GM19238 (cell line): Measurements from ENCODE around the gene YEATS2.
"Not testable (repeated sequence)": the region's sequence is repeated elsewhere in the genome, so short reads cannot be mapped to it uniquely, and the experiment has no call there.

Experiments used
- DNase-seq: peaks from one replicate; pipeline ENCODE4 v3.0.0; 2011; ENCODE audit warnings: low spot score; ENCODE audit not compliant: insufficient read length

The YEATS2 gene

DNA sequence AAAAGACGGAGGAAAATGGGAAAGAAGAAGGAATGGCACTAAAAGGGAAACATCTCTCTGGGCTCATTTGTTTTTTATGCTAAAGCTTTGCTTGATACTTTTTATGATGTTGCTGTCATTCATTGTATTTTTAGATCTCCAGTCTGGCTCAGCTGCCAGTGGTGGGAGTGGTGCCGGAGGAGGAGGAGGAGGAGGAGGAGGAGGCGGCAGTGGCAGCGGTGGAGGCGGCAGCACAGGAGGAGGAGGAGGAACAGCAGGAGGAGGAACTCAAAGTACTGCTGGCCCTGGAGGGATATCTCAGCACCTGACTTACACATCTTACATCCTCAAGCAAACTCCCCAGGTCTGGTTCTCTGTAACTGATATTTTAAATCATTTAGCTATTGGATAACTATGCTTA, 78.2 kb downstream of the YEATS2 start:
- DNase-seq = no peak

DNA sequence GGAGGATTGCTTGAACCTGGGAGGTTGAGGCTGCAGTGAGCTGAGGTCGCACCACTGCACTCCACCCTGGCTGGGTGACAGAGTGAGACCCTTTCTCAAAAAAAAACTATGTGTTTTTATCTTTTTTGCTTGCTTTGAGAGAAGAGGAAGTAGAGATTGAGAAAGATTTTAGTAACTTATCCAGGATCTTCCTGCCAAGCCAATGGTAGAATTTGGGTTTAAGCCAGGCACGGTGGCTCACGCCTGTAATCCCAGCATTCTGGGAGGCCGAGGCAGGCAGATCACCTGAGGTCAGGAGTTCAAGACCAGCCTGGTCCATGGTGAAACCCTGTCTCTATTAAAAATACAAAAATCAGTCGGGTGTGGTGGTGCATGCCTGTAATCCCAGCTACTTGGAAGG, 78.9 kb downstream of the YEATS2 start:
- DNase-seq = not testable (repeated sequence)

DNA sequence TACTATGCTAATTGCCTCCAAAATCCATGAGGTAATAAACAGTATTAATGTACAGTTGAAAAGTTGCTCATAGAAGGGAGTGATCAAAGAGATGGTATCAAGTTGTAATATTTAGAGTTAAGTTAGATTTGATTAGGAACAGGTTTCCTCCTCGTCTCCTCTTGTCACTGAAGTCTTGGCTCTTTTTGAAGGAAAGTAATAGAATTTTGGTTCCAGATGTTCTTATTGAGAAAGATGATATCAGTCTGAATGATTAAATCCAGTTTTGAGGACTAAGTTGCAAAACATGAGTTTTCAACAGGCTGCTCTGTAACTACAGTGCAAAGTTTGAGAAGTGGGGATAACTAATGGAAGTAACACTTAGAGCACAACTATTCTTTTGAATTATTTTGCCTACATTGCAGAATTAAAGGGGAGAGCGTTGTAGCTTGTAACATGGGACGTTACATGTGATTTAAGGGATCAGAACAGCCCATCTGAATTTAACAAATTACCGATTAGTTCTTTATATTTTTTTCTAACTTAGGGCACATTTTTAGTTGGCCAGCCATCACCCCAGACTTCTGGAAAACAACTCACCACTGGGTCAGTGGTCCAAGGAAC, 79.5 kb downstream of the YEATS2 start:
- no peak for DNase-seq

DNA sequence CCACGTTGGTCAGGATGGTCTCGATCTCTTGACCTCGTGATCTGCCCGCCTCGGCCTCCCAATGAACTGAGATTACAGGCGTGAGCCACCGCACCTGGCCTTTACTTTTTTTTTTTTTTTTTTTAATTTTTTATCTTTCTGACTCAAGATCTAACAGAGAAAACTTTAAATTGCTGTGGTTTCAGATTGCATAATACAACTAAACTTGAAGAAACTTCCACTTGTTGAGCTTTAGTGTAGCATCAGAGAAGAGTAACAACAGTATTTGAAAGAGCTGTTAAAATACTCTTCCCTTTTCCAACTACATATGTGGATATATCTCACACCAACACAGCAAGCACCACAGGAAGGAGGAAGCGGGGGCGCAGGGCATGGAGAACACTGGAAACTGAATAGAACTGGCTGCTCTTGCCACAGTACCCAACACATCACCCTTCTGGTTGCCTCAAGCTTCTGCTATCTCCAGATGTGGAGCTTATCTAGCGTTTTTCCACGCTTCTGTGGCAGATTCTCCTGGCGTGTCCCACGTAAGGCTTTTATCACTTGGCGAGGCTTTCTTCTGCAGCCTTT, 82.4 kb downstream of the YEATS2 start:
- no peak for DNase-seq

DNA sequence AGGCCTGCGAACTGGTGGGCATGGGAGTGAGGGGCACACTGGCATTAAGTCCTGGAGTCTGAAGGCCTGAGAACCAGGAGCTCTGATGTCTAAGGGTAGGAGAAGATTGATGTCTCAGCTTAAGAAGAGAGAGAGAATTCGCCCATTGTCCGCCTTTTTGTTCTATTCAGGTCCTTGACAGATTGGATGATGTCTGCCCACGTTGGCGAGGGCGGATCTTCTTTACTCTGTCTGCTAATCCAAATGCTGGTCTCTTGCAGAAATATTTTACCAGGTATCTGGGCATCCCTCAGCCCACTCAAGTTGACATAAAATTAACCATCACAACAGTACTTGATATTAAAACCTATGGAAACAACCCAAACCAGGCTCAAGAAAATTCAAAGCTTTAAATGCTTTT, 83.6 kb downstream of the YEATS2 start:
- DNase-seq = no peak

DNA sequence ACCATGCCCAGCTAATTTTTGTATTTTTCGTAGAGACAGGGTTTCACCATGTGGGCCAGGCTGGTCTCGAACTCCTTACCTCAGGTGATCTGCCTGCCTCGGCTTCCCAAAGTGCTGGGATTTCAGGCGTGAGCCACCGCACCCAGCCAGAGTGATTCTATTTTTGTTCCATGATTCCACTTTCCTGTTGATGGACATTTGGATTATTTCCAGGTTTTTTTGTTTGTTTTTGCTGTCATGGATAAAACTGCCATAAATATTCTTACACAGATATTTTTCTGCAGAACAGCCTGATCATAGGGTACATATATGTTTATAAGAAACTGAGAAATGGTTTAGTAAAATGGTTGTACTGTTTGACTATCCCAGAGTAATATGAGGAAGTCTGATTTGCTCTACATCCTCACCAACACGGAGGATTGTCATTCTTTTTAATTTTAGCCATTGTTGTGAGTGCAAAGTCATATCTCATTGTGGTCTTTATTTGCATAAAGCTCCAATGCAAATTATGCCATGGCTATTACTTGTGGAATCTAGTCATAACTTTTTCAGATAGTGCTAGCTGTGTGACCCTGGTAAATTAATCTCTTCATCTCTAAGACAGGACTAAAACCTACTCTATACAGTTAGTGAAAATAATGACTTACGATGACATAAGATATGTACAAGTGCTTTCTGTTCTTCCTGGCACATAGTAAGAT, 85.1 kb downstream of the YEATS2 start:
- DNase-seq = no peak

DNA sequence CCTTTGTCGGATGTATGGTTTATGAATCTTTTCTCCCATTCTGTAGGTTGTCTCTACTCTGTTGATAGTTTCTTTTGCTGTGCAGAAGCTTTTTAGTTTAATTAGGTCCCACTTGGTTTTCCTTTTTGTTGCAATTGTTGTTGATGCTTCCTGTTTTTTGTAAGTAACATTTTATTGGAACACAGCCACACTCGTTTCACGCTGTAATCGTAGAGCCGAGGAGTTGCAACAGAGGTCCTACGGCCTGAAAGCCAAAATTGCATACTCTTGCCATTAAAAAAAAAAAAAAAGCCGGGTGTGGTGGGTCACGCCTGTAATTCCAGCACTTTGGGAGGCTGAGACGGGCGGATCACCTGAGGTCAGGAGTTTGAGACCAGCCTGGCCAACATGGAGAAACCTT, 86.9 kb downstream of the YEATS2 start:
- DNase-seq = not testable (repeated sequence)

DNA sequence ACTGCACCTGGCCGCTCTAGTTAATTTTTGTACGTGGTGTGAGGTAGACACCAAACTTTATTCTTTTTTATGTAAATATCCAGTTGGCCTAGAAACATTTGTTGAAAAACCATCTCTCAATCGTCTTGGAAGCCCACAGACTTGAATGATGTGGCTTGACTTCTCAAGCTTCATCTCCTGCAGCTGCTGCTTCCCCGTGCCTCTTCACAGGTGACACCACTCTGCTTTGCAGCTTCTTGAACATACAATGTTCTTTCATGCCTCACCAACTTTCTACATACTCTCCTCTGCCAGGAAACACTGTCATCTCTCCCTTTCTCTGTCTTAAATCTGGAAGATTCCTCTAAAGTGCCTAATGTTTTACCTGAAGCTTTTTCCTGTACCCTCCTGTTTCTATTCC, 92.2 kb downstream of the YEATS2 start:
- DNase-seq = no peak

DNA sequence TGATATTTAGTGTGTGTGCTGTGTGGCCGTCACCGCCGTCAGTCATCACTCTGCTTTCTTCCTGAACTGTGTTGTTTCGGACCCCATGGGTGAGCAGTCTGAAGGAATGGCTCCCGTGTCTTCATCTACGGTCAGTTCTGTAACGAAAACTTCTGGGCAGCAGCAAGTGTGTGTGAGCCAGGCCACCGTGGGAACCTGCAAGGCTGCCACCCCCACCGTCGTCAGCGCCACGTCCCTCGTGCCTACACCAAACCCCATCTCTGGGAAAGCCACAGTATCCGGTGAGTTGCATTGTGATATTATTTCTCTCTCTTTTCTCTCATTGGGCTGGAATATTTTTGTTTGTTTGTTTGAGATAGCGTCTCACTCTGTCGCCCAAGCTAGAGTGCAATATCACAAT, 93.1 kb downstream of the YEATS2 start:
- no peak for DNase-seq

DNA sequence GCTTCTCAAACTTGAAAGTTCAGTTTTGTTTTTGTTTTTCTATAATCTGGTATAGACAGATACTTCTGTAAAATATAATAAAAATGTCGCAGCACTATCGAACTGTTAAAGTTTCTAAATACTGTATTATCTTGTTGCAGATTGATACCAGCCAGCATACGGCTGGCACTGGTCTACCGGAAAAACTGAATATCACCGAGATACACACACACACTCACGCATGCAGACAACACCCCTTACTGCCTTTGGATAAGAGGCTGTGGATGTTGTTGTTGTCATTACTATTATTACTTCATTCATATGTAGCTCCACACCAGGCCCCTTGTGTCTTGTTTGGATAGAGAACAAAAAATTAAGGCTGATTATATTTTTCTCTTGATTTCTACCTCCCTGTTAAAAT, 95.4 kb downstream of the YEATS2 start:
- no peak for DNase-seq

DNA sequence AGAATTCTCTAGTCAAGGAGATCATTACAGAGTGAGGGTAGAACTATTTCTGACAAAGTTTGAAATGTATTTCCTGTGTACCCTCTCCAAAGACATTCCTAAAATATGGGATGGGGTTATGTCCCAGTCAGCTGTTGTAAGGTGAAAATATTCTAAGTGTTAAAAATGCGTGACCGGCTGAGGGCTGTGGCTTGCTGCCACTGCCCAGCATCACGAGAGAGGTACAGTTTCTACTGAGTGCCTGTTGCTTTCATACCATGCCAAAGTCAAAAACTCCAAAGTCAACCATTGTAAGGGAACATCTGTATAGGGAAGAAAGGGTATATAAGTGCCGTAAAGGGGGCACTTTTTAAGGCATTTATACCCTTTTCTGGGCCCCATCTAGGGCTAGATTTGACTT, 96.9 kb downstream of the YEATS2 start:
- DNase-seq = no peak

DNA sequence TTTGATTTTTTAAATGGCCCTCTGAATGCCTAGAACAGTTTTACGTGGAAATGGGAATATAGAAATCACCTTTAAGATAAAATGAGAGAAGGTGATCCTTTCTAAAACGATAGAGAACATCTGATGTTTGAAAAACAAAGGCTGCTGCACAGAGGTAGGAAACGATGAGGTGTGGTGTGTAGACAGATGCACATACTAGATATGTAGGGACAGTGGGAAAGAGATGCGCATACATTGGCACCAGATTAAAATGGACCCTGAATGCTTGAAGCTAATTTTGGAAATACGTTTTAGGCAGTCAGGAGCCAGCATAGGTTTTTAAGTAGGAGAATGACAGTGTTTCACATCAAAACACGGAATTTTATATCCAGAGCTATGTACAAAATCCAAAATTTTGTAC, 98.8 kb downstream of the YEATS2 start:
- no peak for DNase-seq

DNA sequence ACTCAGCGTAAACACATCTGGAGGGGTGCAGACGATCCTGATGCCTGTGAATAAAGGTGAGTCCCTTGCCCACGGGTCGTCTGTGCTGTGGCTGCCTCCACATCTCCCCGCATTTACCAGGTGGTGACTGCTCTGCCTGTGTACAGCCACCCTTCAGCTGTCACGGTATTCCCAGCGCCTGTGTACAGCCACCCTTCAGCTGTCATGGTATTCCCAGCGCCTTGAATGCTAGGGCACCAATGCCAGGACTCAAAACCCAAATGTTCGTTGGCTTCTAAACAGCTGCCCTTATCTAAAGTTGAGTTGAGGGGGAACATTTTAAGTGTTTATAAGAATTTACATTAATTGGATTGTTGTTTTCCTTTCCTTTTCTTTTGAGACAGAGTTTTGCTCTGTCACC, 100.4 kb downstream of the YEATS2 start:
- DNase-seq = no peak

DNA sequence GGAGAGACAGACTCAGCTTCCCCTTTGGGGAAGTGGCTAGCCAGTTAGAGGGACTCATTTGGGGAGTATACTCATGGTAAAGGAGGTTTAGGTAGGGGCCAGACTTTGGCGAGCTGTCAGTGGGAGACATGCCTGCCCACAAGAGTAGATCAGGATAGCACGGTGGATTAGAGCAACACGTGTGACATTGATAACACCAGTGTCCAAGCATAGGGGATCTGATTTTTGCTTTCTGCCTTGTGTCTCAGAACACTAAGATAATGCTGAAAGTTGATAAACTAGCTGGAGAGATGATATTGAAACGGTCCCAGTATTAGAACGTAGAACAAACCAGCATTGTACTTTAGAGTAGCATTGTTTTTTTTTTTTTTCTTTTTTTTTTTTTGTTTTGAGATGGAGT, 101.9 kb downstream of the YEATS2 start:
- no peak for DNase-seq

DNA sequence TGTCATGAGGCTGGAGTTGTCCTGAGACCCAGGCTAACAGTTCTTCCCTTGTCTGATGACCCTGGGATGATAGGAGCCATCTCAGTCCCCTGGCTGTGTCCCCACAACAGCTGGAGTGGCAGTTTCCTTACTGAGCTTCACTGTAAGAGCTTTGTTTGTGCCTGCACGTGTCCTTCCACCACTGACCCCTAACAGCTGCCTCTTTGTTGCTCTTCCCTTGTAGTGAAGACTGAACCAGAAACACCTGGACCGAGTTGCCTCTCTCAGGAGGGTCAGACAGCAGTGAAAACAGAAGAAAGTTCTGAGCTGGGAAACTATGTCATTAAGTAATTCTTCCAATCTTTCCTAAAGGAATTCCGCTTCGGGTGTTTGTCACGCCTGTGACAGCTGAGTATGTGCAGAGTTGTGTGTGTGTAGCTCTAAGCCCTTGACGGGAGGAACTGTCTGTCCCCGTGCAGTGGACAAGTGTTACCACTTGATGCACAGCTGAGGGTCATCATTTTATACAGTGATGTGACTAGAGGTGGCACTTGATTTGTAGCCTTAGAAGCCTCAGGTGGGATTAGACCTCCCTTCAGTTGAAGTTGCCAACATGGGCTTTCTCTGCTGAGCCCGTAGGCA, 102.8 kb downstream of the YEATS2 start:
- no peak for DNase-seq

DNA sequence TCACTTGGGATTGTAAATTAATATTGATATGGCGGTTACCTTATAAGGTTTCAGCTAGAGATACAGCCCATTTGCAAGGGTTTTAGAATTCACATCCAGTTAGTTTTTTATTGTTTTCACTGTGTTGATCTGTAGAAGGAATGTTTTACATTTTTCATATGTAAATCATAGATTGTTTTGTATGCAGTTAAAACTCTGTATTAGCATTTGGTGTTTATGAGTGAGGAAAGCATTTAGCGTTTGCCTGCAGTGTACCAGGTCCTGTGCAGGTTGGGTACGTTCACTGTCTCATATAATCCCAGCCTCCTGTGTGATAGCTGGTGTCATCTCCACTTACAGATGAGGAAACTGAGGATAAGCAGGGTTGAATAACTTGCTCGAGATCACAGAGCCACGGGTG, 104.0 kb downstream of the YEATS2 start:
- no peak for DNase-seq

DNA sequence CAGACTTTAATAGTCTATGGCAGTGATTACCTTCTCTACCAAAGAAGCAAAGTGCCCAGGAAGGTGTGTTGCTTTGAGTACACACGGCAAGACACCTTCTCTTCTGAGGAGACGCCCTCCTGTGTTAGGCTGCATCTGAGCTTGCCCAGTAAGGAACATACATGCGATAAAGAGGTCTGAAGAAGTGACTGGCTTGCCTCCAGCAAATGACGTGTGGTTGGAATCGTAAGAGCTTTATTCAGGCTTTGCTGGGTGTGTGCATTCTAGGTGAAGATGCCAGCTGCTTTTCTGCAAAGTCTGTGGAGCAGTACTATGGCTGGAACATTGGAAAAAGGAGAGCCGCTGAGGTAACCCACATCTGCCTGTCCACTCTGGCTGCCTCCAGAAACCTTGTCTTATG, 105.4 kb downstream of the YEATS2 start:
- DNase-seq = no peak

DNA sequence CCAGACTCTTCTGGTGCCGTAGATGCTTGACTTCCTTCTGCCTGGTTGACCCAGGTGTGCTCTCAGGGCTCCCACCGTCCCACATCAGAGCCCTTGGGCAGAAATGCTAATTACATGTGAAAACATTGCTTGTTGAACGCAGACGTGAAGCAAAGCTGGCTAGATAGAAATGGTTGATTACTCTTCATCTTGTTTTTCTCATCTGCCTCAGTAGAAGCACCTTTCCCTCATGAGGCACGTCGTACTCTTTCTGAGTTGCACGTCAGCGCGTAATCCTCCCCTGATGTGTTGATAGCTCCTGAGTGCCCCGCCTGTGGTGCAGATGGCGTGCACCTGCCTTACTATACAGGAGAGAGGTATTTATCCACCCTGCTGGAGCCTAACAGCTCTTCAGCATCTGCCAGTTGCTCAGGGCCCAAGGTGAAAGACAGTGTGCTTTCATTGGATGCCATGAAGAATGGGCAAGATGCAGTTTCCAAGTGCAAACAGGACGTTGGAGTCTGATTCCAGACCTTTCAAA, 109.7 kb downstream of the YEATS2 start:
- DNase-seq = no peak

DNA sequence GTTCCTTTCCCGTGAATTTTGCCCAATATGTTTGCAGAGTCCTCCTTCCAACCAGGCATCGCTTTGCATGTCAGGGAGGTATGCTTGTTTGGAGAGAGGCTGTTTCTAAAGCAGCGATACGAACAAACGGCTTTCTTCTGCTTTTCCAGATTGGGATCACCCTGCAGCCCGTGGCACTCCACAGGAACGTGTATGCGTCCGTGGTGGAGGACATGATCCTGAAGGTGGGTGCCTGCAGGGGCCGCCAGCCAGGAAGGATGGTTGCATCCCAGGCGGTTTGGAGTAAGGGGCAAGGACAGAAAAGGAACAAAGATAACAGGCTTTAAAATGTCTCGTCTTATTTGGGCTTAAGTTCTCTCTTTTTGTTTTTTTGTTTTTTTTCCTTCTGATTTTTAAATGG, 110.3 kb downstream of the YEATS2 start:
- no peak for DNase-seq

DNA sequence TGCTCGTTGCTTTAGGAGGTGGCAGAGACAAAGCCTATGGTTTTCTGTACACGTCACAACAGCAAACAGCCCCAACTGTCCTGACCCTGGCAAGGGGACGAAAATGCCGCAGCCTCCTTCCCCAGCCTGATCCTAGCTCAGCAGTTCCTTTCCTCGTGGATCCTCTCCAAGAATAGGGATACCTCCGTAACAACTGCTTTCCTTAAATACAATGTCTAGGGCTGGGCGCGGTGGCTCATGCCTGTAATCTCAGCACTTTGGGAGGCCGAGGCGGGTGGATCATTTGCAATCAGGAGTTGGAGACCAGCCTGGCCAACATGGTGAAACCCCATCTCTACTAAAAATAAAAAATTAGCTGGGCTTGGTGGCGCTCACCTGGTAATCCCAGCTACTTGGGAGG, 110.8 kb downstream of the YEATS2 start:
- no peak for DNase-seq

DNA sequence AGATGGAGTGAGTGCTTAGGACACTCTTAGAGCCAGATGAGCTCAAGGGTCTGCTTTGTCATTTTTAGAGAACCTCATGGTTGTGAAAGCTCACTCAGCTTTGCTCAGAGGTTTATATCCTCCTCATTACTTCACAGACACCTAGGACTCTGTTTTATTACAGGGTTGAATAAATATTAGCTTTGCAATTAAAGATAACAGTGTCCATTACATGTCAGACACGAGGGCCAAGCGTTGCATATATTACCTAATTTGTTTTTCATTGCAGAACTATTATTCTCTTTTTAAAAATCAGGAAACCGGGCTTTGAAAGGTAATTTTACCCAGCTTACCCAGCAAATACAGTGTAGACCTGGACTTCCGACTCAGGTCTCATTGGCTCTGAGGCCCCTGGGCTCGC, 111.7 kb downstream of the YEATS2 start:
- DNase-seq = no peak
